Psoas muscle (tissue), 8 donors: Measurements from ENCODE around the gene EPHA4. TPM values are rescaled to one million over a fixed set of nuclear protein-coding genes. Genes with fewer than 3 reads are reported as not detected.

Experiments used
- ATAC-seq, 4 donors: fragments of 200-7000 bp; cut with Tn5 transposase; one replicate each; pipeline ENCODE4 v1.9.1; 2020; ENCODE audit warnings: moderate library complexity in 3 of 4, mild to moderate bottlenecking in 2 of 4
- DNase-seq, 2 donors: peaks; one replicate each; pipeline ENCODE4 v3.0.0-alpha.2; 2020
- H3K27ac ChIP-seq: fragments of 200-600 bp; one replicate; pipeline ENCODE4 v1.8.0; 2022
- H3K27me3 ChIP-seq, 3 donors: fragments of 200-600 bp in 1 of 3; one replicate each; pipeline versions ENCODE4 v1.6.1 to v1.8.0; 2013 to 2022; ENCODE audit warnings: low read length in 2 of 3, mild to moderate bottlenecking in 2 of 3, moderate library complexity in 1 of 3; ENCODE audit not compliant: insufficient read depth in 3 of 3
- H3K36me3 ChIP-seq, 2 donors: fragments of 200-600 bp in 1 of 2; one replicate each; pipeline versions ENCODE4 v1.6.1 to v1.8.0; 2013 to 2022; ENCODE audit warnings: low read depth in 1 of 2, mild to moderate bottlenecking in 1 of 2, moderate library complexity in 1 of 2; ENCODE audit not compliant: insufficient read depth in 1 of 2
- H3K4me1 ChIP-seq: fragments of 200-600 bp; one replicate; pipeline ENCODE4 v1.8.0; 2022
- H3K4me3 ChIP-seq: fragments of 200-600 bp; one replicate; pipeline ENCODE4 v1.8.0; 2022; ENCODE audit warnings: mild to moderate bottlenecking
- H3K9me3 ChIP-seq: fragments of 200-600 bp; one replicate; pipeline ENCODE4 v1.8.0; 2022
- WGBS, 3 donors: extraction: QIAGEN DNeasy Blood & Tissue Kit; methylation state at CpG; one replicate each; pipeline versions ENCODE4 v1.1.6 to v1.1.7; 2013; 5-methylcytosine and 5-hydroxymethylcytosine counted together
- intact Hi-C, 2 donors: fragments of 100-400 bp; cut with DNase I; formaldehyde crosslinking; loops; one replicate each; pipeline versions ENCODE4 v1.11.0 to v1.14.2; 2022
- polyA plus RNA-seq, 3 donors: library from polyadenylated mRNA; stranded (reverse); fragments of 200-250 nt; gene quantifications; one replicate each; pipeline ENCODE4 v1.2.3, GENCODE V29; 2013
- total RNA-seq, 4 donors: library from RNA; stranded (reverse); fragmentation: NEBNext Ultra II Directional in 2 of 4; extraction: Animal tissue kit (Norgen Biotek cat#: 25700) in 2 of 4; gene quantifications; one replicate each; pipeline versions ENCODE4 v1.2.1 to v1.2.4, GENCODE V29; 2021 to 2023
- TF ChIP-seq, protein P1 (sequence below): fragments of 200-600 bp; IDR thresholded peaks from one replicate; pipeline ENCODE4 v1.8.0; 2022; ENCODE audit warnings: antibody characterized with exemption
- donor health status: healthy with polysubstance abuse.
- donor health status: DM: no; HTN: no; CAD: no; lungs with moderate emphysema.
- donor health status: Bipolar disorder and iron deficiency.
- donor health status: healthy.
- donor health status: DM: yes; HTN: yes; CAD: no.
- donor health status: DM: no; HTN: no; CAD: no.
- donor health status: DM: no; HTN: no; CAD: no.
- donor health status: DM: yes; HTN: yes; CAD: no.

The EPHA4 gene
- total and polyA plus RNA-seq, 7 donors = 0.76 to 6.3 (median 3.8) TPM

GRCh38 chr2:221562226-221562625 is 9.9 kb downstream of the EPHA4 start:
- Histone ChIP-seq H3K27ac (no peak overlapping the region), H3K4me1 (peaks cover 7% of the 10 kb centered on the region), H3K4me3 (no peak overlapping the region), H3K9me3 (no peaks in the 10 kb centered on the region), H3K36me3 (no peaks in the 10 kb centered on the region), H3K27me3 (no peaks in the 10 kb centered on the region)
- intact Hi-C loops = no loop called here
- DNase-seq (no peak), ATAC-seq (peak in 1 of 4 donors; percentile 21)
- TF ChIP-seq, protein P1, sequence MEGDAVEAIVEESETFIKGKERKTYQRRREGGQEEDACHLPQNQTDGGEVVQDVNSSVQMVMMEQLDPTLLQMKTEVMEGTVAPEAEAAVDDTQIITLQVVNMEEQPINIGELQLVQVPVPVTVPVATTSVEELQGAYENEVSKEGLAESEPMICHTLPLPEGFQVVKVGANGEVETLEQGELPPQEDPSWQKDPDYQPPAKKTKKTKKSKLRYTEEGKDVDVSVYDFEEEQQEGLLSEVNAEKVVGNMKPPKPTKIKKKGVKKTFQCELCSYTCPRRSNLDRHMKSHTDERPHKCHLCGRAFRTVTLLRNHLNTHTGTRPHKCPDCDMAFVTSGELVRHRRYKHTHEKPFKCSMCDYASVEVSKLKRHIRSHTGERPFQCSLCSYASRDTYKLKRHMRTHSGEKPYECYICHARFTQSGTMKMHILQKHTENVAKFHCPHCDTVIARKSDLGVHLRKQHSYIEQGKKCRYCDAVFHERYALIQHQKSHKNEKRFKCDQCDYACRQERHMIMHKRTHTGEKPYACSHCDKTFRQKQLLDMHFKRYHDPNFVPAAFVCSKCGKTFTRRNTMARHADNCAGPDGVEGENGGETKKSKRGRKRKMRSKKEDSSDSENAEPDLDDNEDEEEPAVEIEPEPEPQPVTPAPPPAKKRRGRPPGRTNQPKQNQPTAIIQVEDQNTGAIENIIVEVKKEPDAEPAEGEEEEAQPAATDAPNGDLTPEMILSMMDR = no peak
- 84 to 91% (median 86%) methylated on average over 1 of the region's 1 CpG for WGBS, 3 donors

DNA sequence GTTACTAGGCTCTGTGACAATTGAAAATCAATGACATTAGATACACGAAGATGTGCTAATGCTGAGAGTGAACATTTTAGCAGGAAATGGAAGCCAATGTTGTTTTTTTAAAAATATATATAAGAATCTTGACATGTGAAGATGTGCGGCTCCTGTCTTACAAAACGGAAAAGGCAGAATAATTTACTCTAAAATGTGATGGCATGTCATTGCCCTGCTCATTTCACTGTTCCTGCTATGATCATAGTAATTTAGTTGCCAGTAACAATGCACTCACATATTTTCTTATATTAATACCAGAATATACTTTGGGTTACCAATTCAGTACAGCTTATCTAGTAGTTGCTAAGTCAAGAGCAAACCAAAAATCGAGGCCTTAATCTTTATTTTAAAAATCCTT is 10.3 kb downstream of the EPHA4 start:
- Histone ChIP-seq H3K27ac (no peak overlapping the region), H3K9me3 (no peaks in the 10 kb centered on the region), H3K4me3 (no peak overlapping the region), H3K27me3 (no peaks in the 10 kb centered on the region), H3K36me3 (no peaks in the 10 kb centered on the region), H3K4me1 (peaks cover 5% of the 10 kb centered on the region)
- TF ChIP-seq, protein P1 = no peak
- WGBS, 3 donors = 86 to 91% (median 89%) methylated on average over 4 of the region's 4 CpGs
- ATAC-seq = no peak
- no peak for DNase-seq
- intact Hi-C loops = no loop called here

DNA sequence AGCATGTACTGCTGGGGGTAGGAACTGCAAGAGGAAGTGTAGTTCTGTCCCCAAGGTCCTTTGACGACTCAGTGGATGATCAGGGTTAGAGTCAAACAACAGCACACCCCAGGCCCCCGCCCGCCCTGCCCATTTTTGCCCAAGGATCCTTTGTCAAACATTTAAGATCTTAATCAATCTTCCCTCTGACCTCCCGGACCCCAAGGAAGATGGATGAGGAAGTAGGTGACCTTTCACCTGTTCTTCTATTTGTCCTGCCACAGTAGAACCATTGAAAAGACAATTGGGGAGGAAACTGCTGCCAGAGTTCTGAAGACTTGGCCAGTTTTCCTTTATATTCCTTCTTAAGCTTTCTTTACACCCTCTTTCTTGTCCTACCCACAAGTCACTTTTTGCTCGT is 12.1 kb downstream of the EPHA4 start:
- TF ChIP-seq, protein P1 = no peak
- 84 to 86% (median 86%) methylated on average over 5 of the region's 5 CpGs for WGBS, 3 donors
- Histone ChIP-seq H3K9me3 (no peaks in the 10 kb centered on the region), H3K27me3 (no peaks in the 10 kb centered on the region), H3K36me3 (no peaks in the 10 kb centered on the region), H3K27ac (no peak overlapping the region), H3K4me1 (peaks cover 10% of the 10 kb centered on the region), H3K4me3 (no peak overlapping the region)
- no peak for ATAC-seq
- no peak for DNase-seq
- intact Hi-C loops = no loop called here

DNA sequence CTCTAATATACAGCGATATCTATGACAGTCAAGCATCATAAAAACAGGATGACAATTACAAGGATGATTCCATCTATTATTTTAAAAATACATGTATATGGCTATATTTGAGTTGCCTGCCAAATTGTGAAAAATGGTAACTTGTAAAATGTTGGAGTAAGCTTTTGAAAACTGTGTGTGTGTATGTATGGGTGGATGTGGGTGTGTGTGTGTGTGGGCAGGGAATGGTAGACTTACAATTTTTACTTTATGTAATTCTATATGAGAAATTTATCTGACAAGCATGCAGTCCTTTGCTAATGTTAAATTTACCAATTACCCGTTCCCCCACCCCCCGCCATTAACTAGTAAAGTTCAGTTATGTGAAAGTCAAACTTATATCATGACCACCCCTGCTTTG is 14.0 kb downstream of the EPHA4 start:
- Histone ChIP-seq H3K4me1 (peaks cover 23% of the 10 kb centered on the region), H3K27me3 (no peaks in the 10 kb centered on the region), H3K4me3 (no peak overlapping the region), H3K27ac (no peak overlapping the region), H3K36me3 (no peaks in the 10 kb centered on the region), H3K9me3 (no peaks in the 10 kb centered on the region)
- intact Hi-C loops = no loop called here
- ATAC-seq (no peak), DNase-seq (no peak)
- 83 to 91% (median 86%) methylated on average over 3 of the region's 3 CpGs for WGBS, 3 donors
- TF ChIP-seq, protein P1 = no peak

GRCh38 chr2:221555494-221555846 is 16.6 kb downstream of the EPHA4 start:
- intact Hi-C loops = no loop called here
- 12 to 26% (median 16%) methylated on average over 2 of the region's 2 CpGs for WGBS, 3 donors
- Histone ChIP-seq H3K27me3 (no peaks in the 10 kb centered on the region), H3K36me3 (no peaks in the 10 kb centered on the region), H3K4me3 (peak overlapping the region; percentile 45), H3K9me3 (no peaks in the 10 kb centered on the region), H3K4me1 (peaks cover 23% of the 10 kb centered on the region), H3K27ac (peak overlapping the region; percentile 82)
- TF ChIP-seq, protein P1 = no peak
- ATAC-seq (peak in 2 of 4 donors; percentile 17 to 40), DNase-seq (no peak)
